Fibroblast of lung (primary cell): ENCODE results near the gene MTF2. TPM values are rescaled to one million over a fixed set of nuclear protein-coding genes. Genes with fewer than 3 reads are reported as not detected.
A peak's percentile ranks its signal among the peaks of the same experiment; 100 is the strongest.

Experiments
- DNase-seq, 2 donors: peaks; one replicate each; pipeline versions ENCODE4 v3.0.0 to v3.0.0-alpha.2; 2010; ENCODE audit warnings: low read depth in 2 of 2
- H2AFZ ChIP-seq: 2 replicates; pipeline ENCODE4 v1.5.1; 2012; ENCODE audit warnings: low read length, control low read depth, inconsistent platforms
- H3K27ac ChIP-seq: 2 replicates; pipeline ENCODE4 v1.5.1; 2011; ENCODE audit warnings: low read length, control low read depth; ENCODE audit not compliant: insufficient read depth
- H3K27me3 ChIP-seq: 2 replicates; pipeline ENCODE4 v1.5.1; 2011; ENCODE audit warnings: mild to moderate bottlenecking, low read length; ENCODE audit not compliant: control insufficient read depth, insufficient read depth
- H3K36me3 ChIP-seq: 2 replicates; pipeline ENCODE4 v1.5.1; 2011; ENCODE audit warnings: low read length; ENCODE audit not compliant: control insufficient read depth, insufficient read depth
- H3K4me1 ChIP-seq: 2 replicates; pipeline ENCODE4 v1.5.1; 2011; ENCODE audit warnings: low read length; ENCODE audit not compliant: control insufficient read depth, insufficient read depth; ENCODE audit errors: extremely low read depth
- H3K4me2 ChIP-seq: 2 replicates; pipeline ENCODE4 v1.5.1; 2011; ENCODE audit warnings: low read length, control low read depth; ENCODE audit not compliant: insufficient read depth; ENCODE audit errors: extremely low read depth
- H3K4me3 ChIP-seq, 4 experiments: fragments of 200-600 bp in 1 of 4; sonication (generic) in 1 of 4; replicated peaks in 1 of 4; 2 replicates each; pipeline ENCODE4 v1.5.1; 2011 to 2016; ENCODE audit warnings: low read length in 4 of 4, low read depth in 3 of 4, mild to moderate bottlenecking in 3 of 4, control low read depth in 2 of 4, inconsistent platforms in 1 of 4, mixed read lengths in 1 of 4; ENCODE audit not compliant: insufficient read depth in 1 of 4; ENCODE audit errors: control extremely low read depth in 1 of 4
- H3K79me2 ChIP-seq: 2 replicates; pipeline ENCODE4 v1.5.1; 2012; ENCODE audit warnings: mild to moderate bottlenecking, low read length, inconsistent platforms; ENCODE audit not compliant: control insufficient read depth, insufficient read depth
- H3K9ac ChIP-seq: 2 replicates; pipeline ENCODE4 v1.5.1; 2011; ENCODE audit warnings: mild to moderate bottlenecking, low read length, control low read depth; ENCODE audit not compliant: insufficient read depth
- H3K9me3 ChIP-seq: 2 replicates; pipeline ENCODE4 v1.5.1; 2012; ENCODE audit warnings: low read depth, low read length; ENCODE audit not compliant: control insufficient read depth, insufficient read depth
- H4K20me1 ChIP-seq: 2 replicates; pipeline ENCODE4 v1.5.1; 2011; ENCODE audit warnings: low read length; ENCODE audit not compliant: control insufficient read depth, insufficient read depth; ENCODE audit errors: extremely low read depth
- CTCF ChIP-seq, 2 donors: IDR thresholded peaks in 1 of 2; conservative IDR thresholded peaks in 1 of 2; 1 replicate in 1 of 2; 2 replicates in 1 of 2; pipeline ENCODE4 v1.5.1; 2011 to 2012; ENCODE audit warnings: low read length in 2 of 2, control low read depth in 1 of 2, inconsistent platforms in 1 of 2, low read depth in 1 of 2, mild to moderate bottlenecking in 1 of 2
- EZH2 ChIP-seq: IDR thresholded peaks from 2 replicates; pipeline ENCODE4 v1.5.1; 2012; ENCODE audit warnings: low read length, control low read depth, mild to moderate bottlenecking; ENCODE audit errors: missing control alignments
- polyA plus RNA-seq, 2 donors: library from polyadenylated mRNA; depleted of rRNA in 1 of 2; stranded (reverse) in 1 of 2; unstranded in 1 of 2; fragments of >200 nt; gene quantifications; 2 replicates each; pipeline ENCODE4 v1.2.1, GENCODE V29; 2011 to 2012; ENCODE audit warnings: missing spikeins in 1 of 2
- total RNA-seq: library from RNA; depleted of rRNA; stranded (reverse); fragments of >200 nt; gene quantifications from 2 replicates; pipeline ENCODE4 v1.2.1, GENCODE V29; 2014

The MTF2 gene
- total and polyA plus RNA-seq, 2 donors (not counting 1 experiment from before 2014, with no cell fraction given) = 8.6 to 8.9 TPM

GRCh38 chr1:93093332-93094006 is 14.4 kb downstream of the MTF2 start:
- Histone ChIP-seq H3K4me3 (no peak overlapping the region), H3K4me2 (no peak overlapping the region), H2AFZ (no peak overlapping the region), H3K27ac (no peak overlapping the region), H3K4me1 (no peaks in the 10 kb centered on the region), H3K36me3 (no peaks in the 10 kb centered on the region), H3K9me3 (no peaks in the 10 kb centered on the region), H3K27me3 (no peaks in the 10 kb centered on the region), H3K79me2 (peaks cover 63% of the 10 kb centered on the region), H3K9ac (no peak overlapping the region), H4K20me1 (no peaks in the 10 kb centered on the region)
- TF ChIP-seq CTCF (conservative IDR thresholded peaks at IDR 0.05 in 1 of 2, IDR thresholded peaks at IDR 0.05 in 1 of 2; ENCODE audit: low read depth in 1 of 2, low read length in 2 of 2) (no peak), EZH2 (no peak)
- DNase-seq = peak in 1 of 2 donors; percentile 31

GRCh38 chr1:93095804-93096585 is 16.9 kb downstream of the MTF2 start:
- H2AFZ ChIP-seq = no peak overlapping the region
- no peaks in the 10 kb centered on the region for H3K27me3 ChIP-seq
- H3K36me3 ChIP-seq = no peaks in the 10 kb centered on the region
- no peak overlapping the region for H3K4me2 ChIP-seq
- no peaks in the 10 kb centered on the region for H3K9me3 ChIP-seq
- no peak for DNase-seq
- H3K9ac ChIP-seq = no peak overlapping the region
- peaks cover 65% of the 10 kb centered on the region for H3K79me2 ChIP-seq
- no peak overlapping the region for H3K27ac ChIP-seq
- TF ChIP-seq EZH2 (no peak), CTCF (conservative IDR thresholded peaks at IDR 0.05 in 1 of 2, IDR thresholded peaks at IDR 0.05 in 1 of 2; ENCODE audit: low read depth in 1 of 2, low read length in 2 of 2) (no peak)
- no peak overlapping the region for H3K4me3 ChIP-seq
- no peaks in the 10 kb centered on the region for H4K20me1 ChIP-seq
- no peaks in the 10 kb centered on the region for H3K4me1 ChIP-seq

GRCh38 chr1:93102142-93102541 is 23.1 kb downstream of the MTF2 start:
- DNase-seq = no peak
- H3K36me3 ChIP-seq = no peaks in the 10 kb centered on the region
- H2AFZ ChIP-seq = no peak overlapping the region
- no peak overlapping the region for H3K9ac ChIP-seq
- TF ChIP-seq EZH2 = no peak
- TF ChIP-seq CTCF (conservative IDR thresholded peaks at IDR 0.05 in 1 of 2, IDR thresholded peaks at IDR 0.05 in 1 of 2; ENCODE audit: low read depth in 1 of 2, low read length in 2 of 2) = no peak
- H3K27me3 ChIP-seq = no peaks in the 10 kb centered on the region
- H3K27ac ChIP-seq = no peak overlapping the region
- peaks cover 49% of the 10 kb centered on the region for H3K79me2 ChIP-seq
- H3K9me3 ChIP-seq = no peaks in the 10 kb centered on the region
- H3K4me3 ChIP-seq = no peak overlapping the region
- no peaks in the 10 kb centered on the region for H4K20me1 ChIP-seq
- H3K4me2 ChIP-seq = no peak overlapping the region
- H3K4me1 ChIP-seq = no peaks in the 10 kb centered on the region
